ENCODE results near the gene USH2A. TPM values are rescaled to one million over a fixed set of nuclear protein-coding genes. Genes with fewer than 3 reads are reported as not detected.

The USH2A gene
- total RNA-seq, 2 experiments from 2014 or later: not detected

DNA sequence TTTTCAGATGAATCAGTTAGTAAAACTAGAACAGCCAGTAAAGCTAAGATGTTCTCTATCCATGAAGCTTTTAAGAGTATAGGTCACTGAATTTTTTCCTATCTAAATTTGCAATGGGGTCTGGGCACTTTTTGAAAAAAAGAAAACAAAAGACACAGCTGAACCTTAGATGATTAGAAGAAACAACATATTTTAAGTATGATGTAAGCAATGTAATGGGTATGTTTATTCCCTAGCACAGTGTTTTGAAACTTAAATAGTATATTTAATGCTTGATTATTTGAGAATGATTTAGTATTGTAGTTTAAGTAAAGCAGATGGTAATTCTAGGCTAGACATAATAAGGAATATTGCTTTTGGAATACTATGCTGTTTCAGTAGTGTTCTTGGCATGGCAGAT, 819.9 kb downstream of the USH2A start:
- Mint-ChIP-seq H3K27me3 (no peaks in the 10 kb centered on the region), H3K9me3 (no peaks in the 10 kb centered on the region), H3K27ac (no peak overlapping the region), H3K4me3 (no peak overlapping the region), H3K4me1 (ENCODE audit: low read depth) (no peaks in the 10 kb centered on the region), H3K36me3 (ENCODE audit: low read depth) (peaks cover 17% of the 10 kb centered on the region)
- CTCF ChIA-PET: no interaction called here
- Histone ChIP-seq H3K4me1 (ENCODE audit: insufficient read depth, low read length) (no peaks in the 10 kb centered on the region), H3K27ac (ENCODE audit: low read depth in 1 of 2, low read length in 2 of 2) (no peak overlapping the region), H3K27me3 (ENCODE audit: control insufficient read depth in 1 of 2, insufficient read depth in 2 of 2, low read length in 2 of 2) (no peaks in the 10 kb centered on the region), H3K36me3 (ENCODE audit: insufficient read depth, low read length) (no peaks in the 10 kb centered on the region), H3K9me3 (ENCODE audit: control insufficient read depth in 1 of 2, insufficient read depth in 1 of 2, low read length in 2 of 2) (peaks cover 0 to 3% of the 10 kb centered on the region in 2 experiments), H3K4me3 (ENCODE audit: low read length) (no peak overlapping the region)
- ATAC-seq (ENCODE audit: poor library complexity) (no peak), DNase-seq (no peak)
- POLR2A ChIA-PET: no interaction called here
- intact Hi-C loops (cut with DNase I, micrococcal nuclease): no loop called here
- TF ChIP-seq, protein P1, sequence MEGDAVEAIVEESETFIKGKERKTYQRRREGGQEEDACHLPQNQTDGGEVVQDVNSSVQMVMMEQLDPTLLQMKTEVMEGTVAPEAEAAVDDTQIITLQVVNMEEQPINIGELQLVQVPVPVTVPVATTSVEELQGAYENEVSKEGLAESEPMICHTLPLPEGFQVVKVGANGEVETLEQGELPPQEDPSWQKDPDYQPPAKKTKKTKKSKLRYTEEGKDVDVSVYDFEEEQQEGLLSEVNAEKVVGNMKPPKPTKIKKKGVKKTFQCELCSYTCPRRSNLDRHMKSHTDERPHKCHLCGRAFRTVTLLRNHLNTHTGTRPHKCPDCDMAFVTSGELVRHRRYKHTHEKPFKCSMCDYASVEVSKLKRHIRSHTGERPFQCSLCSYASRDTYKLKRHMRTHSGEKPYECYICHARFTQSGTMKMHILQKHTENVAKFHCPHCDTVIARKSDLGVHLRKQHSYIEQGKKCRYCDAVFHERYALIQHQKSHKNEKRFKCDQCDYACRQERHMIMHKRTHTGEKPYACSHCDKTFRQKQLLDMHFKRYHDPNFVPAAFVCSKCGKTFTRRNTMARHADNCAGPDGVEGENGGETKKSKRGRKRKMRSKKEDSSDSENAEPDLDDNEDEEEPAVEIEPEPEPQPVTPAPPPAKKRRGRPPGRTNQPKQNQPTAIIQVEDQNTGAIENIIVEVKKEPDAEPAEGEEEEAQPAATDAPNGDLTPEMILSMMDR (IDR thresholded peaks at IDR 0.05): no peak

DNA sequence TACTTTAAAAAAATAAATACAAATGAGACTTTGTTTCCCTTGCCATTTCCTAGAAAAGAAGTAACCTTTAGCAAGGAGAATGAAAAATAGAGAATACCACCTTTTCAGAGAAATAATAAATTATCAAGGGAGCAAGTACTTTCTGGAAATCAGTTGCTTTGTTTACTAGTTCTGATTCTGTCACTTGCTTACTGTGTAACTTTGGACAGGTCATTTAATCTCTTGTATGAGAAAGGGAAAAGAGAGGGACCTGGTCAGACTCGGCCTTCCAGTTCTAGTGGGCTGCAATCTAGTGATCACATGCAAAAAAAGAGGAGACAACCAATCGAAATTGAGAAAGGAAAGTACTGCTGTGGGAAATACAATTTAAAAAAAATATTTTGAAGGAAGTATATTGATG, 822.0 kb downstream of the USH2A start:
- TF ChIP-seq, protein P1 (IDR thresholded peaks at IDR 0.05): no peak
- Histone ChIP-seq H3K4me1 (ENCODE audit: insufficient read depth, low read length) (no peaks in the 10 kb centered on the region), H3K4me3 (ENCODE audit: low read length) (no peak overlapping the region), H3K9me3 (ENCODE audit: control insufficient read depth in 1 of 2, insufficient read depth in 1 of 2, low read length in 2 of 2) (peaks cover 0 to 3% of the 10 kb centered on the region in 2 experiments), H3K27ac (ENCODE audit: low read depth in 1 of 2, low read length in 2 of 2) (no peak overlapping the region), H3K27me3 (ENCODE audit: control insufficient read depth in 1 of 2, insufficient read depth in 2 of 2, low read length in 2 of 2) (no peaks in the 10 kb centered on the region), H3K36me3 (ENCODE audit: insufficient read depth, low read length) (no peaks in the 10 kb centered on the region)
- ATAC-seq (ENCODE audit: poor library complexity) (no peak), DNase-seq (no peak)
- Mint-ChIP-seq H3K4me1 (ENCODE audit: low read depth) (no peaks in the 10 kb centered on the region), H3K4me3 (no peak overlapping the region), H3K27me3 (no peaks in the 10 kb centered on the region), H3K27ac (no peak overlapping the region), H3K36me3 (ENCODE audit: low read depth) (peaks cover 28% of the 10 kb centered on the region), H3K9me3 (no peaks in the 10 kb centered on the region)
- ChIA-PET POLR2A (no interaction called here), CTCF (no interaction called here)
- intact Hi-C loops (cut with DNase I, micrococcal nuclease): no loop called here

DNA sequence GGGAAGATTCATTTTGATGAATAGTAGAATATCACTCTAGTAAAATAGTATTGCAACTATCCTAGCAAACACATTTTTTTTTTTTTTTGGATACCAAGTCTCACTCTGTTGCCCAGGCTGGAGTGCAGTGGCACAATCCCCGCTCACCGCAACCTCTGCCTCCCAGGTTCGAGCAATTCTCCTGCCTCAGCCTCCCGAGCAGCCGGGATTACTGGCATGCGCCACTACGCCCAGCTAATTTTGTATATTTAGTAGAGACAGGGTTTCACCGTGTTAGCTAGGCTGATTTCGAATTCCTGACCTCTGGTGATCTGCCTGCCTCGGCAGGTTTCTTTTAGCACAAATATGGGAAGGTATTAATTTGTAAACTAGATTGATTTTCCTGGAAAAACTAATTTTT, 822.4 kb downstream of the USH2A start:
- ChIA-PET POLR2A (no interaction called here), CTCF (no interaction called here)
- TF ChIP-seq, protein P1 (IDR thresholded peaks at IDR 0.05): no peak
- Mint-ChIP-seq H3K27ac (no peak overlapping the region), H3K36me3 (ENCODE audit: low read depth) (peaks cover 29% of the 10 kb centered on the region), H3K9me3 (no peaks in the 10 kb centered on the region), H3K4me1 (ENCODE audit: low read depth) (no peaks in the 10 kb centered on the region), H3K4me3 (no peak overlapping the region), H3K27me3 (no peaks in the 10 kb centered on the region)
- no peaks in the 10 kb centered on the region for H3K27me3 ChIP-seq (ENCODE audit: control insufficient read depth in 1 of 2, insufficient read depth in 2 of 2, low read length in 2 of 2)
- no peaks in the 10 kb centered on the region for H3K36me3 ChIP-seq (ENCODE audit: insufficient read depth, low read length)
- H3K4me3 ChIP-seq (ENCODE audit: low read length): no peak overlapping the region
- no peak for DNase-seq
- H3K27ac ChIP-seq (ENCODE audit: low read depth in 1 of 2, low read length in 2 of 2): no peak overlapping the region
- no peaks in the 10 kb centered on the region for H3K4me1 ChIP-seq (ENCODE audit: insufficient read depth, low read length)
- ATAC-seq (ENCODE audit: poor library complexity): no peak
- H3K9me3 ChIP-seq (ENCODE audit: control insufficient read depth in 1 of 2, insufficient read depth in 1 of 2, low read length in 2 of 2): peaks cover 0 to 3% of the 10 kb centered on the region in 2 experiments
- intact Hi-C loops (cut with DNase I, micrococcal nuclease): no loop called here
